ENCODE results near the gene POU4F1. TPM values are rescaled to one million over a fixed set of nuclear protein-coding genes. Genes with fewer than 3 reads are reported as not detected.
A peak's percentile ranks its signal among the peaks of the same experiment; 100 is the strongest.

The POU4F1 gene
- polyA plus RNA-seq, 1 donor from 2014 or later: not detected

- Mint-ChIP-seq H3K36me3 (peaks cover 1% of the 10 kb centered on the region), H3K27ac (peak overlapping the region; percentile 91 to 93 (median 92)), H3K4me3 (peak overlapping the region in 2 of 4 donors; percentile 84 to 86), H3K27me3 (peaks cover 67% of the 10 kb centered on the region), H3K4me1 (peaks cover 22 to 27% (median 23%) of the 10 kb centered on the region in 3 donors), H3K9me3 (peaks cover 0 to 11% (median 0%) of the 10 kb centered on the region in 3 donors)
These were observed 3.0 kb downstream of the POU4F1 start for GRCh38 chr13:78600280-78600883.

GRCh38 chr13:78599645-78600279 is 3.6 kb downstream of the POU4F1 start:
- Mint-ChIP-seq H3K9me3 (peaks cover 0 to 15% (median 0%) of the 10 kb centered on the region in 3 donors), H3K36me3 (peaks cover 1% of the 10 kb centered on the region), H3K27me3 (peaks cover 65% of the 10 kb centered on the region), H3K27ac (peak overlapping the region; percentile 53 to 93 (median 92)), H3K4me3 (peak overlapping the region in 3 of 4 donors; percentile 0 to 84 (median 32)), H3K4me1 (peaks cover 19 to 27% (median 23%) of the 10 kb centered on the region in 3 donors)

- Mint-ChIP-seq H3K27ac (peak overlapping the region in 2 of 3 donors; percentile 67 to 93), H3K9me3 (peaks cover 2 to 20% (median 5%) of the 10 kb centered on the region in 3 donors), H3K27me3 (peaks cover 70% of the 10 kb centered on the region), H3K36me3 (peaks cover under 1% of the 10 kb centered on the region), H3K4me1 (peaks cover 17 to 30% (median 26%) of the 10 kb centered on the region in 3 donors), H3K4me3 (peak overlapping the region in 3 of 4 donors; percentile 0 to 84 (median 32))
These were observed 4.2 kb downstream of the POU4F1 start for GRCh38 chr13:78598966-78599644.

- peaks cover 70% of the 10 kb centered on the region for H3K27me3 Mint-ChIP-seq
- H3K9me3 Mint-ChIP-seq: peaks cover 2 to 20% (median 5%) of the 10 kb centered on the region in 3 donors
- H3K4me3 Mint-ChIP-seq: no peak overlapping the region
- no peaks in the 10 kb centered on the region for H3K36me3 Mint-ChIP-seq
- H3K27ac Mint-ChIP-seq: peak overlapping the region; percentile 26 to 98 (median 93)
- H3K4me1 Mint-ChIP-seq: peaks cover 13 to 29% (median 23%) of the 10 kb centered on the region in 3 donors
These were observed 5.1 kb downstream of the POU4F1 start for GRCh38 chr13:78598116-78598781.

- peaks cover 11 to 25% (median 20%) of the 10 kb centered on the region in 3 donors for H3K4me1 Mint-ChIP-seq
- H3K27me3 Mint-ChIP-seq: peaks cover 73% of the 10 kb centered on the region
- peaks cover 2 to 17% (median 5%) of the 10 kb centered on the region in 3 donors for H3K9me3 Mint-ChIP-seq
- peak overlapping the region; percentile 81 to 98 (median 93) for H3K27ac Mint-ChIP-seq
- no peaks in the 10 kb centered on the region for H3K36me3 Mint-ChIP-seq
- peak overlapping the region in 3 of 4 donors; percentile 13 to 48 (median 27) for H3K4me3 Mint-ChIP-seq
These were observed 5.8 kb downstream of the POU4F1 start for GRCh38 chr13:78597602-78597932.

- H3K9me3 Mint-ChIP-seq: peaks cover 2 to 17% (median 5%) of the 10 kb centered on the region in 3 donors
- no peaks in the 10 kb centered on the region for H3K36me3 Mint-ChIP-seq
- peaks cover 7 to 21% (median 16%) of the 10 kb centered on the region in 3 donors for H3K4me1 Mint-ChIP-seq
- H3K27ac Mint-ChIP-seq: peak overlapping the region; percentile 81 to 98 (median 93)
- peaks cover 73% of the 10 kb centered on the region for H3K27me3 Mint-ChIP-seq
- peak overlapping the region in 2 of 4 donors; percentile 48 to 82 for H3K4me3 Mint-ChIP-seq
These were observed 6.4 kb downstream of the POU4F1 start for GRCh38 chr13:78596736-78597601.

- peak overlapping the region in 2 of 4 donors; percentile 48 to 82 for H3K4me3 Mint-ChIP-seq
- H3K27me3 Mint-ChIP-seq: peaks cover 73% of the 10 kb centered on the region
- peaks cover 7 to 21% (median 13%) of the 10 kb centered on the region in 3 donors for H3K4me1 Mint-ChIP-seq
- H3K36me3 Mint-ChIP-seq: no peaks in the 10 kb centered on the region
- H3K27ac Mint-ChIP-seq: peak overlapping the region; percentile 81 to 98 (median 93)
- peaks cover 2 to 17% (median 5%) of the 10 kb centered on the region in 3 donors for H3K9me3 Mint-ChIP-seq
These were observed 7.0 kb downstream of the POU4F1 start for GRCh38 chr13:78596399-78596735.

GRCh38 chr13:78595495-78596398 is 7.6 kb downstream of the POU4F1 start:
- Mint-ChIP-seq H3K4me3 (peak overlapping the region; percentile 46 to 82 (median 55)), H3K4me1 (peaks cover 4 to 21% (median 11%) of the 10 kb centered on the region in 3 donors), H3K27ac (peak overlapping the region; percentile 80 to 98 (median 97))

GRCh38 chr13:78594456-78594975 is 8.8 kb downstream of the POU4F1 start:
- H3K4me1 Mint-ChIP-seq: peaks cover 0 to 15% (median 5%) of the 10 kb centered on the region in 3 donors
- H3K4me3 Mint-ChIP-seq: peak overlapping the region in 3 of 4 donors; percentile 65 to 82 (median 74)
- H3K27me3 Mint-ChIP-seq: peaks cover 66% of the 10 kb centered on the region
- H3K36me3 Mint-ChIP-seq: no peaks in the 10 kb centered on the region
- H3K27ac Mint-ChIP-seq: peak overlapping the region; percentile 92 to 98 (median 97)
- peaks cover 2 to 16% (median 5%) of the 10 kb centered on the region in 3 donors for H3K9me3 Mint-ChIP-seq

More at GRCh38 chr13:78595495-78596398, 7.6 kb downstream of the POU4F1 start:
- H3K36me3 Mint-ChIP-seq: no peaks in the 10 kb centered on the region
- peaks cover 2 to 17% (median 5%) of the 10 kb centered on the region in 3 donors for H3K9me3 Mint-ChIP-seq
- H3K27me3 Mint-ChIP-seq: peaks cover 68% of the 10 kb centered on the region

- peak overlapping the region; percentile 92 to 98 (median 97) for H3K27ac Mint-ChIP-seq
- peaks cover 0 to 15% (median 5%) of the 10 kb centered on the region in 3 donors for H3K4me1 Mint-ChIP-seq
- H3K27me3 Mint-ChIP-seq: peaks cover 65% of the 10 kb centered on the region
- H3K4me3 Mint-ChIP-seq: peak overlapping the region in 2 of 4 donors; percentile 18 to 82
- peaks cover 5 to 18% (median 8%) of the 10 kb centered on the region in 3 donors for H3K9me3 Mint-ChIP-seq
- no peaks in the 10 kb centered on the region for H3K36me3 Mint-ChIP-seq
These were observed 9.5 kb downstream of the POU4F1 start for GRCh38 chr13:78593652-78594455.

GRCh38 chr13:78593129-78593528 is 10.2 kb downstream of the POU4F1 start:
- Mint-ChIP-seq H3K36me3 (no peaks in the 10 kb centered on the region), H3K27me3 (peaks cover 64% of the 10 kb centered on the region), H3K9me3 (peaks cover 5 to 18% (median 11%) of the 10 kb centered on the region in 3 donors), H3K4me3 (peak overlapping the region in 1 of 4 donors; percentile 48), H3K27ac (peak overlapping the region; percentile 71 to 98 (median 97)), H3K4me1 (peaks cover 0 to 15% (median 5%) of the 10 kb centered on the region in 3 donors)

- peaks cover 64% of the 10 kb centered on the region for H3K27me3 Mint-ChIP-seq
These were observed 10.8 kb downstream of the POU4F1 start for GRCh38 chr13:78592584-78592983.

More at GRCh38 chr13:78592584-78592983, 10.8 kb downstream of the POU4F1 start:
- peak overlapping the region in 1 of 4 donors; percentile 48 for H3K4me3 Mint-ChIP-seq
- peaks cover 0 to 15% (median 5%) of the 10 kb centered on the region in 3 donors for H3K4me1 Mint-ChIP-seq
- H3K9me3 Mint-ChIP-seq: peaks cover 5 to 16% (median 15%) of the 10 kb centered on the region in 3 donors
- H3K36me3 Mint-ChIP-seq: no peaks in the 10 kb centered on the region
- peak overlapping the region; percentile 71 to 98 (median 97) for H3K27ac Mint-ChIP-seq

Measured in IgD-negative memory B cell (primary cell).